Measurements from ENCODE around the gene BIRC7. TPM values are rescaled to one million over a fixed set of nuclear protein-coding genes. Genes with fewer than 3 reads are reported as not detected.
A peak's percentile ranks its signal among the peaks of the same experiment; 100 is the strongest.
"Not testable (repeated sequence)": the region's sequence is repeated elsewhere in the genome, so short reads cannot be mapped to it uniquely, and the experiment has no call there.

The BIRC7 gene
- total RNA-seq, 1 donor from 2014 or later, result not detected

GRCh38 chr20:63247671-63248228, 12.0 kb downstream of the BIRC7 start:
- H3K4me3 Mint-ChIP-seq (ENCODE audit: unreplicated experiment), result no peak overlapping the region
- DNase-seq, result no peak
- H3K9me3 Mint-ChIP-seq (ENCODE audit: unreplicated experiment), result peaks cover 6% of the 10 kb centered on the region
- peaks cover 28% of the 10 kb centered on the region for H3K4me1 Mint-ChIP-seq (ENCODE audit: low read depth, unreplicated experiment)
- H3K27me3 Mint-ChIP-seq (ENCODE audit: unreplicated experiment), result peaks cover 9% of the 10 kb centered on the region
- H3K36me3 Mint-ChIP-seq (ENCODE audit: unreplicated experiment), result no peaks in the 10 kb centered on the region
- no peak overlapping the region for H3K27ac Mint-ChIP-seq (ENCODE audit: unreplicated experiment)
- TF ChIP-seq CTCF (IDR thresholded peaks at IDR 0.05; ENCODE audit: partially characterized antibody, unreplicated experiment), result no peak

DNA sequence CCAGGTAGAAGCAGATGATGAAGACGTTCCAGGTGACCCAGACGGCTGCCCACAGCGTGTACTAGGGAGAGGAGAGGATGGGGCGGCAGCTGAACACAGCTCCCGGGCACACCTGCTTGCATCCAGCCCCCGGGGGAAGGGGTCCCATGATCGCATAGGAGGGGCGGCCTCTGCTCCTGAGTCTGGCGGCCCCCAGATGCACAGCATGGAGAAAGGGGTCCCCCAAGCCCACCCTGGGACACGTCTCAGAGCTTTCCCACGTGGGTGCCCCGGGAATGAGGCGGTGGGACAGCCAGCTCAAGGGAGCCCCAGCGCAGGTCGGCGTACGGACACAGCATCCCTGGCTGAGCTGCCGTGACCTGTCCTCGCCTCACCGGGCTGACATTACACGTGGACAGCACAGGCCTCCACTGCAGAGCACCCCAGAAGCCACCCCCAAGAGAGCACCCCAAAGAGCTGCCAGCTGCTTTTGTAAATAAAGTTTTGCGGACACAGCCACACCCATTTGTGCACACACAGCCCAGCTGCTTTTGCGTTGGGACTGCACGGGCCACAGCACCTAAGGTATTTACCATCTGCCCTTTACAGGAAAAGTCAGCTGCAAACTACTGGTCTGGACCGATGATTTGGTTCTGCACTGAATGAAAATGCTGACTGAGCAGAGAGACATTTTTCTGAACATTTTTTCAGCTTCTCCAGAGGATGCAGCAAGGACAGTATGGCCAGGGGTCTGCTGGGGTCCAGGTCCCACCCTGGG, 13.3 kb downstream of the BIRC7 start:
- Mint-ChIP-seq H3K4me3 (ENCODE audit: unreplicated experiment) (peak overlapping the region; percentile 69), H3K9me3 (ENCODE audit: unreplicated experiment) (peaks cover 9% of the 10 kb centered on the region), H3K4me1 (ENCODE audit: low read depth, unreplicated experiment) (peaks cover 27% of the 10 kb centered on the region), H3K36me3 (ENCODE audit: unreplicated experiment) (no peaks in the 10 kb centered on the region), H3K27ac (ENCODE audit: unreplicated experiment) (no peak overlapping the region), H3K27me3 (ENCODE audit: unreplicated experiment) (peaks cover 12% of the 10 kb centered on the region)
- no peak for DNase-seq
- no peak for TF ChIP-seq CTCF (IDR thresholded peaks at IDR 0.05; ENCODE audit: partially characterized antibody, unreplicated experiment)

GRCh38 chr20:63249891-63250290, 14.2 kb downstream of the BIRC7 start:
- no peak for TF ChIP-seq CTCF (IDR thresholded peaks at IDR 0.05; ENCODE audit: partially characterized antibody, unreplicated experiment)

GRCh38 chr20:63251350-63251749, 15.6 kb downstream of the BIRC7 start:
- not testable (repeated sequence) for H3K36me3 Mint-ChIP-seq (ENCODE audit: unreplicated experiment); H3K27me3 Mint-ChIP-seq (ENCODE audit: unreplicated experiment)
- DNase-seq, result peak; percentile 77
- Mint-ChIP-seq H3K9me3 (ENCODE audit: unreplicated experiment) (peaks cover 13% of the 10 kb centered on the region), H3K4me1 (ENCODE audit: low read depth, unreplicated experiment) (peaks cover 37% of the 10 kb centered on the region), H3K27ac (ENCODE audit: unreplicated experiment) (peak overlapping the region; percentile 48), H3K4me3 (ENCODE audit: unreplicated experiment) (peak overlapping the region; percentile 64)
- TF ChIP-seq CTCF (IDR thresholded peaks at IDR 0.05; ENCODE audit: partially characterized antibody, unreplicated experiment), result peak; percentile 58

More at GRCh38 chr20:63249891-63250290, 14.2 kb downstream of the BIRC7 start:
- Mint-ChIP-seq H3K27ac (ENCODE audit: unreplicated experiment) (no peak overlapping the region), H3K27me3 (ENCODE audit: unreplicated experiment) (peaks cover 12% of the 10 kb centered on the region), H3K36me3 (ENCODE audit: unreplicated experiment) (no peaks in the 10 kb centered on the region), H3K4me1 (ENCODE audit: low read depth, unreplicated experiment) (peaks cover 27% of the 10 kb centered on the region), H3K9me3 (ENCODE audit: unreplicated experiment) (peaks cover 10% of the 10 kb centered on the region), H3K4me3 (ENCODE audit: unreplicated experiment) (no peak overlapping the region)
- DNase-seq, result no peak

GRCh38 chr20:63252284-63252711, 16.6 kb downstream of the BIRC7 start:
- peak overlapping the region; percentile 99 for H3K27ac Mint-ChIP-seq (ENCODE audit: unreplicated experiment)
- no peak for TF ChIP-seq CTCF (IDR thresholded peaks at IDR 0.05; ENCODE audit: partially characterized antibody, unreplicated experiment)
- peaks cover 15% of the 10 kb centered on the region for H3K9me3 Mint-ChIP-seq (ENCODE audit: unreplicated experiment)
- peaks cover 13% of the 10 kb centered on the region for H3K27me3 Mint-ChIP-seq (ENCODE audit: unreplicated experiment)
- peaks cover 6% of the 10 kb centered on the region for H3K36me3 Mint-ChIP-seq (ENCODE audit: unreplicated experiment)
- no peak for DNase-seq
- peak overlapping the region; percentile 94 for H3K4me3 Mint-ChIP-seq (ENCODE audit: unreplicated experiment)
- peaks cover 43% of the 10 kb centered on the region for H3K4me1 Mint-ChIP-seq (ENCODE audit: low read depth, unreplicated experiment)

Measured in glutamatergic neuron (in vitro differentiated cells).